Astrocyte of the spinal cord (primary cell): ENCODE results near the gene SOX2.

Experiments
- DNase-seq: peaks from one replicate; pipeline ENCODE4 v3.0.0; 2011; ENCODE audit warnings: low read depth, low spot score
- H3K4me3 ChIP-seq: 2 replicates; pipeline ENCODE4 v1.5.1; 2011; ENCODE audit warnings: low read depth, mild to moderate bottlenecking, low read length, moderate library complexity
- in situ Hi-C: cut with HindIII; loops from 2 replicates; pipeline ENCODE4 v1.10.0; 2017; ENCODE audit warnings: low sequenced_read_pairs
- TF ChIP-seq, protein P1 (sequence below): IDR thresholded peaks from 2 replicates; pipeline ENCODE4 v1.5.1; 2012; ENCODE audit warnings: low read depth, mild to moderate bottlenecking, low read length, inconsistent platforms

SOX2 gene

DNA sequence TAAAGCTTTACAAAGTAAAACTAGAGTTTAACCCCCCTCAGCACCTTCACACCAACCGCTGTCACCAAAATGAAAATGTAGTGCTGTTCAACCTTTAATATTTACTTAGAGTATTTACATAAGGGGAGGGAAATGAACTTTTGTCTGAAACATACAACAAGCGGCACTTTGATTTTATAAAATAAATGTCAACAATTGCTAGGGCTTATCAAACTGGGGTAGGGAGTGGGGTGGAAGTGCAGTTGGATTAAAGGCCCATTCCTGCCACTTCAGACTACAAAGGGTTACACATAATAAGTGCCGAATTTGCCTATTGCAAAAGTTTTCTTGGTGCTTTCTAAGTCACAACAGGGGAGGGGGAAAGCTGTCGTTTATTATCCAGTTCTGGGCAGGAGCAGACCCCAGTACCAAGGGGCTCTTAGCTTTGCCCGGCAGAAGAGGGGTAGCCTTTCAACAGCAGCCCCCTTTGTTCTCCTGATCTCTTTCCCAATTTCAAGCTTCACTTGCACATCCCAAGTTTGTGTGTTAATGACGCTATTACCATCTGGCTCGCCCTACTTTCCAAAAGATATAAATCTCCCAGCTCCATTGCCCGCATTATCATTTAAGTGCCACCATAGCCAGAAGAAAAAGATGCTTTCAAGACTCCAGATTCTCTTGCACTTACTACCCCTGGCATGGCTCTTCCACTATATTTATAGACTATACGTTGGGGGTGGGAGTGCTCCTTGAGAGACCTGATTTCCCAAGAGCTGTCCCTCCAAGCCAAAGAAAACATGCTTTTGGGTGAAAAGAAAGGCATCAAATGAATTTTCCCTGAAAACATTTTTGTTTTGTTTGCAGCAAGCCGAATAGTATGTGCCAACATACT is 17.0 kb downstream of the SOX2 start:
- H3K4me3 ChIP-seq, result no peak overlapping the region
- TF ChIP-seq, protein P1, sequence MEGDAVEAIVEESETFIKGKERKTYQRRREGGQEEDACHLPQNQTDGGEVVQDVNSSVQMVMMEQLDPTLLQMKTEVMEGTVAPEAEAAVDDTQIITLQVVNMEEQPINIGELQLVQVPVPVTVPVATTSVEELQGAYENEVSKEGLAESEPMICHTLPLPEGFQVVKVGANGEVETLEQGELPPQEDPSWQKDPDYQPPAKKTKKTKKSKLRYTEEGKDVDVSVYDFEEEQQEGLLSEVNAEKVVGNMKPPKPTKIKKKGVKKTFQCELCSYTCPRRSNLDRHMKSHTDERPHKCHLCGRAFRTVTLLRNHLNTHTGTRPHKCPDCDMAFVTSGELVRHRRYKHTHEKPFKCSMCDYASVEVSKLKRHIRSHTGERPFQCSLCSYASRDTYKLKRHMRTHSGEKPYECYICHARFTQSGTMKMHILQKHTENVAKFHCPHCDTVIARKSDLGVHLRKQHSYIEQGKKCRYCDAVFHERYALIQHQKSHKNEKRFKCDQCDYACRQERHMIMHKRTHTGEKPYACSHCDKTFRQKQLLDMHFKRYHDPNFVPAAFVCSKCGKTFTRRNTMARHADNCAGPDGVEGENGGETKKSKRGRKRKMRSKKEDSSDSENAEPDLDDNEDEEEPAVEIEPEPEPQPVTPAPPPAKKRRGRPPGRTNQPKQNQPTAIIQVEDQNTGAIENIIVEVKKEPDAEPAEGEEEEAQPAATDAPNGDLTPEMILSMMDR, result no peak
- in situ Hi-C loops, result no loop called here
- no peak for DNase-seq

DNA sequence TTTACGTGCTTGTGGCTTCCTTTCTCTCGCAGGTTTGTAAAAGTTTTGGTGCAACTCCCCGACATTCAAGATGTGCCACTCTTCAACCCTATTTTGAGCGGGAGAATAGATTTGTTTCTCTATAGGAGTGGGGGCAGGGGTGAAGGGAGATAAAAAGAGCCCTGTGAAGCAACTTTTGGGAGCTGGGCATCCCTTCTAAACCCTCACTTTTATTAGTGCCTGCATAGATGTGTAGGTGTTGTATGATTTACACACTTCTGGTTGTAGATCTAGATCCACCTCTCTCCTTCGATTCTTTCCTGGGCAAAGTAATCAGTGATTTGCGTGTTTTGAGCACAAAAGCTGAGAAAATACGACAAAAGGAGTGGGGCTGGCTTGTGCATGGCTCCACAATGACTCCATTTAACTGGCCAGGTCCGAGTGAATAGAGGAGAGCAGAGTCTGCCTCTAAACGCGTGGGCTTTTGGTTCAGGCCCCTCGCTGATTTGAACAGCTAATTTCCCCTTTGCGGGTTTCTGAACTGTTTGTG is 17.7 kb downstream of the SOX2 start:
- H3K4me3 ChIP-seq, result no peak overlapping the region
- in situ Hi-C loops, result no loop called here
- no peak for DNase-seq
- TF ChIP-seq, protein P1, result no peak

GRCh38 chr3:181730316-181730715 is 18.6 kb downstream of the SOX2 start:
- TF ChIP-seq, protein P1, result no peak
- no peak overlapping the region for H3K4me3 ChIP-seq
- in situ Hi-C loops, result no loop called here
- DNase-seq, result no peak

- in situ Hi-C loops, result no loop called here
- TF ChIP-seq, protein P1, result no peak
Measured at GRCh38 chr3:181730934-181731333, 19.2 kb downstream of the SOX2 start.

GRCh38 chr3:181735911-181736310 is 24.2 kb downstream of the SOX2 start:
- TF ChIP-seq, protein P1, result no peak
- H3K4me3 ChIP-seq, result no peak overlapping the region
- in situ Hi-C loops, result no loop called here
- DNase-seq, result no peak

More at GRCh38 chr3:181730934-181731333, 19.2 kb downstream of the SOX2 start:
- H3K4me3 ChIP-seq, result no peak overlapping the region
- DNase-seq, result no peak

DNA sequence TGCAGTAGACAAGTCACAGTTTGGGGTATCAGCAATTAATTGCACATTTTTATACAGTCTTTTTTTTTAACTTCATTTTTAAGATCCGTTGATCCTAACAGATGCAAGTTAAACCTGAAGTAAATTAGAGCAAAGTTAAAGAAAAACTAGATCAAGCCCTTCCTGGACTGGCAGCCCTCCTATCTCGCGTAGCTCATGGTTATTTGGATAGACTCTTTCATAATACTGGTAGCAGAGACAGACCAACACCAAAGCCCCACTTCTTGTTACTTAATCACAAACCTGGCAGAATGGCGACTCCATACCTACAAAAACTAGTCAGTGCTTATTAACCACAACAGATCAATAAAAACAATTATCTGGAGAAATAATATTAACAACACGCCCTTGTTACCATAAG is 26.8 kb downstream of the SOX2 start:
- in situ Hi-C loops, result no loop called here
- DNase-seq, result no peak
- no peak overlapping the region for H3K4me3 ChIP-seq
- TF ChIP-seq, protein P1, result no peak
